WTC11 (cell line): ENCODE data around the gene SH3GL3. TPM values are rescaled to one million over a fixed set of nuclear protein-coding genes. Genes with fewer than 3 reads are reported as not detected.

ENCODE experiments used
- ATAC-seq: fragments of 200-7000 bp; cut with Tn5 transposase; 2 replicates; pipeline ENCODE4 v1.10.0; 2021; ENCODE audit warnings: mild to moderate bottlenecking, moderate library complexity
- CTCF ChIA-PET: fragments of 300-600 bp; sonication (Branson Sonifier 250); formaldehyde crosslinking; loops from one replicate; lab custom pipeline; 2021; ENCODE audit warnings: antibody characterized with exemption; lab: Charles Lee
- POLR2A ChIA-PET: fragments of 350-600 bp; sonication (Branson Sonifier 250); formaldehyde crosslinking; loops from one replicate; lab custom pipeline; 2021; ENCODE audit warnings: antibody characterized with exemption; lab: Charles Lee
- DNase-seq: peaks from one replicate; pipeline ENCODE4 v3.0.0; 2021; ENCODE audit warnings: low spot score
- H3K27ac Mint-ChIP-seq: 2 replicates; pipeline ENCODE4 v1.8.0; 2021; ENCODE audit warnings: mixed read lengths
- H3K27me3 Mint-ChIP-seq: 2 replicates; pipeline ENCODE4 v1.8.0; 2021; ENCODE audit warnings: low read depth, mild to moderate bottlenecking, moderate library complexity, mixed read lengths
- H3K36me3 Mint-ChIP-seq: 2 replicates; pipeline ENCODE4 v1.8.0; 2021; ENCODE audit warnings: mixed read lengths
- H3K4me1 Mint-ChIP-seq: 2 replicates; pipeline ENCODE4 v1.8.0; 2022; ENCODE audit warnings: mixed read lengths
- H3K4me3 Mint-ChIP-seq: 2 replicates; pipeline ENCODE4 v1.8.0; 2021; ENCODE audit warnings: mild to moderate bottlenecking, moderate library complexity, mixed read lengths
- H3K9me3 Mint-ChIP-seq: 2 replicates; pipeline ENCODE4 v1.8.0; 2021; ENCODE audit warnings: mixed read lengths
- CTCF ChIP-seq: fragments of 200-600 bp; IDR thresholded peaks from 2 replicates; pipeline ENCODE4 v1.8.0; 2022; ENCODE audit warnings: antibody characterized with exemption
- E2F4 ChIP-seq: sonication (generic); formaldehyde crosslinking; IDR thresholded peaks from 2 replicates; pipeline ENCODE4 v1.8.1; 2022; ENCODE audit warnings: low read depth, mild to moderate bottlenecking, moderate library complexity, missing genetic modification reagents, borderline replicate concordance
- E2F5 ChIP-seq: sonication (generic); formaldehyde crosslinking; IDR thresholded peaks from 2 replicates; pipeline ENCODE4 v1.8.1; 2022; ENCODE audit warnings: mild to moderate bottlenecking, moderate library complexity, missing genetic modification reagents
- FOXK1 ChIP-seq: sonication (generic); formaldehyde crosslinking; IDR thresholded peaks from 2 replicates; pipeline ENCODE4 v1.8.0; 2022; ENCODE audit warnings: mild to moderate bottlenecking, moderate library complexity, missing genetic modification reagents
- FOXP1 ChIP-seq: sonication (generic); formaldehyde crosslinking; IDR thresholded peaks from 2 replicates; pipeline ENCODE4 v1.8.0; 2022; ENCODE audit warnings: missing genetic modification reagents, mild to moderate bottlenecking, moderate library complexity, borderline replicate concordance
- GRHL2 ChIP-seq: fragments of 250-450 bp; sonication (Bioruptor Pico); IDR thresholded peaks from 2 replicates; pipeline ENCODE4 v1.8.0; 2022; ENCODE audit warnings: mild to moderate bottlenecking, moderate library complexity; ENCODE audit not compliant: insufficient replicate concordance, severe bottlenecking
- GTF2I ChIP-seq: fragments of 250-450 bp; sonication (Bioruptor Pico); conservative IDR thresholded peaks from 2 replicates; pipeline ENCODE4 v1.4.0; 2021; ENCODE audit warnings: mild to moderate bottlenecking
- HMGA2 ChIP-seq: fragments of 250-450 bp; sonication (Bioruptor Pico); IDR thresholded peaks from 2 replicates; pipeline ENCODE4 v1.4.0; 2021; ENCODE audit warnings: mild to moderate bottlenecking, moderate library complexity
- IRF1 ChIP-seq: sonication (generic); formaldehyde crosslinking; IDR thresholded peaks from 2 replicates; pipeline ENCODE4 v1.8.0; 2023; ENCODE audit warnings: missing genetic modification reagents
- NFYB ChIP-seq: sonication (generic); formaldehyde crosslinking; conservative IDR thresholded peaks from 2 replicates; pipeline ENCODE4 v1.8.0; 2022; ENCODE audit warnings: low read depth, missing genetic modification reagents
- OVOL2 ChIP-seq: fragments of 250-450 bp; sonication (Bioruptor Pico); IDR thresholded peaks from 2 replicates; pipeline ENCODE4 v1.9.0; 2021; ENCODE audit warnings: mild to moderate bottlenecking, borderline replicate concordance
- PRRX2 ChIP-seq: fragments of 250-450 bp; sonication (Bioruptor Pico); IDR thresholded peaks from 2 replicates; pipeline ENCODE4 v1.8.0; 2021; ENCODE audit warnings: mild to moderate bottlenecking
- SP1 ChIP-seq: sonication (generic); formaldehyde crosslinking; conservative IDR thresholded peaks from 2 replicates; pipeline ENCODE4 v1.8.1; 2022; ENCODE audit warnings: missing genetic modification reagents
- TEAD1 ChIP-seq: sonication (generic); formaldehyde crosslinking; IDR thresholded peaks from 2 replicates; pipeline ENCODE4 v1.8.0; 2022; ENCODE audit warnings: mild to moderate bottlenecking, missing genetic modification reagents
- USF1 ChIP-seq: sonication (generic); formaldehyde crosslinking; IDR thresholded peaks from 2 replicates; pipeline ENCODE4 v1.8.0; 2022; ENCODE audit warnings: mild to moderate bottlenecking, missing genetic modification reagents
- USF2 ChIP-seq: sonication (generic); formaldehyde crosslinking; IDR thresholded peaks from 2 replicates; pipeline ENCODE4 v1.8.1; 2023; ENCODE audit warnings: mild to moderate bottlenecking, missing genetic modification reagents, moderate library complexity
- ZBTB21 ChIP-seq: sonication (generic); formaldehyde crosslinking; IDR thresholded peaks from 2 replicates; pipeline ENCODE4 v1.8.1; 2023; ENCODE audit warnings: mild to moderate bottlenecking, missing genetic modification reagents, borderline replicate concordance
- ZBTB43 ChIP-seq: sonication (generic); formaldehyde crosslinking; IDR thresholded peaks from 2 replicates; pipeline ENCODE4 v1.8.1; 2023; ENCODE audit warnings: mild to moderate bottlenecking, missing genetic modification reagents
- ZMAT4 ChIP-seq: fragments of 250-450 bp; sonication (Bioruptor Pico); IDR thresholded peaks from 2 replicates; pipeline ENCODE4 v1.9.0; 2021; ENCODE audit warnings: mild to moderate bottlenecking
- ZNF281 ChIP-seq: sonication (generic); formaldehyde crosslinking; IDR thresholded peaks from 2 replicates; pipeline ENCODE4 v1.8.0; 2023; ENCODE audit warnings: mild to moderate bottlenecking, missing genetic modification reagents
- ZNF396 ChIP-seq: fragments of 250-450 bp; sonication (Bioruptor Pico); IDR thresholded peaks from 2 replicates; pipeline ENCODE4 v1.8.0; 2021; ENCODE audit warnings: mild to moderate bottlenecking, moderate library complexity, borderline replicate concordance
- ZSCAN18 ChIP-seq: fragments of 250-450 bp; sonication (Bioruptor Pico); IDR thresholded peaks from 2 replicates; pipeline ENCODE4 v2.1.2; 2022; ENCODE audit warnings: mild to moderate bottlenecking, moderate library complexity
- total RNA-seq: library from RNA; stranded (reverse); gene quantifications from 3 replicates; pipeline ENCODE4 v1.2.3, GENCODE V29; 2021

Gene SH3GL3
- total RNA-seq, 1 experiment from 2014 or later = 9.2 TPM

GRCh38 chr15:83430441-83430840, 16.7 kb upstream of the SH3GL3 start:
- Mint-ChIP-seq H3K36me3 (no peaks in the 10 kb centered on the region), H3K4me1 (peaks cover 9% of the 10 kb centered on the region), H3K4me3 (no peak overlapping the region), H3K27me3 (no peaks in the 10 kb centered on the region; the same call in 1 of the 2 replicates), H3K27ac (no peak overlapping the region), H3K9me3 (peaks cover 11% of the 10 kb centered on the region)
- no peak for DNase-seq
- ChIA-PET POLR2A (no interaction called here), CTCF (interaction anchor here (0.5 to 10.2 kb wide), 3 partner anchors 135 to 1289 kb away, joined by 3 to 219 read pairs (median 3); no protein-coding TSS in a partner anchor)
- no peak for ATAC-seq
- TF ChIP-seq IRF1 = no peak
- TF ChIP-seq ZMAT4 (CRISPR knock-in tag) = no peak
- TF ChIP-seq TEAD1 = no peak
- TF ChIP-seq GRHL2 = no peak
- TF ChIP-seq PRRX2 (CRISPR knock-in tag) = no peak
- no peak for TF ChIP-seq E2F5
- TF ChIP-seq USF1 (CRISPR knock-in tag) = no peak
- no peak for TF ChIP-seq OVOL2 (CRISPR knock-in tag)
- no peak for TF ChIP-seq NFYB (CRISPR knock-in tag)
- TF ChIP-seq GTF2I (CRISPR knock-in tag) = no peak

GRCh38 chr15:83431521-83431920, 15.6 kb upstream of the SH3GL3 start:
- H3K9me3 Mint-ChIP-seq = peaks cover 11% of the 10 kb centered on the region
- no peak overlapping the region for H3K4me3 Mint-ChIP-seq
- peaks cover 9% of the 10 kb centered on the region for H3K4me1 Mint-ChIP-seq
- H3K27ac Mint-ChIP-seq = no peak overlapping the region
- ATAC-seq = no peak
- no peaks in the 10 kb centered on the region for H3K36me3 Mint-ChIP-seq
- no peaks in the 10 kb centered on the region; the same call in 1 of the 2 replicates for H3K27me3 Mint-ChIP-seq
- DNase-seq = no peak
- POLR2A ChIA-PET = no interaction called here
- CTCF ChIA-PET = interaction anchor here (1.0 to 10.2 kb wide), 2 partner anchors 66 to 183 kb away, joined by 3 to 219 read pairs; no protein-coding TSS in a partner anchor
- TF ChIP-seq HMGA2 (CRISPR knock-in tag) (no peak), ZSCAN18 (no peak), FOXP1 (CRISPR knock-in tag) (no peak), ZNF281 (CRISPR knock-in tag) (no peak), FOXK1 (CRISPR knock-in tag) (no peak), ZBTB43 (CRISPR knock-in tag) (no peak), USF2 (no peak), SP1 (no peak), NFYB (CRISPR knock-in tag) (no peak), ZNF396 (CRISPR knock-in tag) (no peak), CTCF (no peak), E2F4 (CRISPR knock-in tag) (no peak), ZBTB21 (CRISPR knock-in tag) (no peak), TEAD1 (no peak), IRF1 (no peak)
